HepG2 (cell line): ENCODE data around the gene RAPGEFL1. TPM values are rescaled to one million over a fixed set of nuclear protein-coding genes. Genes with fewer than 3 reads are reported as not detected.
A peak's percentile ranks its signal among the peaks of the same experiment; 100 is the strongest.

Source experiments
- ATAC-seq: fragments of 200-7000 bp; cut with Tn5 transposase; 3 replicates; pipeline ENCODE4 v1.9.1; 2020; ENCODE audit warnings: mild to moderate bottlenecking, moderate library complexity
- BruUV-seq: library from RNA; stranded (reverse); fragments of 400-500 nt; replicated peaks from 2 replicates; lab custom pipeline; 2021; lab: Mats Ljungman, UMichigan
- CTCF ChIA-PET: fragments of 300-600 bp; formaldehyde crosslinking; extraction: SDS; loops from one replicate; lab custom pipeline; 2021; ENCODE audit warnings: low total read pairs, inconsistent platforms, low intra/inter-chr PET ratio; lab: Yijun Ruan, JAX
- POLR2A ChIA-PET: fragments of 350-600 bp; sonication (Branson Sonifier 250); formaldehyde crosslinking; loops from one replicate; lab custom pipeline; 2020; ENCODE audit warnings: antibody characterized with exemption, inconsistent platforms; lab: Yijun Ruan, JAX
- DNase-seq: peaks from one replicate; pipeline ENCODE4 v3.0.0-alpha.2; 2015; ENCODE audit warnings: low spot score
- FAIRE-seq: peaks from 3 replicates; lab custom pipeline; 2011; peaks lifted over from hg19 to GRCh38; lab: Jason Lieb, UNC
- H2AFZ ChIP-seq: one replicate; pipeline ENCODE4 v1.6.1; 2011; ENCODE audit warnings: low read length, inconsistent platforms
- H3K27ac ChIP-seq: fragments of 300-600 bp; 3 replicates; pipeline ENCODE4 v1.8.0; 2011; ENCODE audit warnings: mixed run types, mild to moderate bottlenecking, mixed read lengths, low read length, inconsistent platforms; ENCODE audit not compliant: insufficient read depth; ENCODE audit errors: extremely low read length
- H3K27me3 ChIP-seq, 2 experiments: fragments of 200-600 bp in 1 of 2; 2 replicates in 1 of 2; 3 replicates in 1 of 2; pipeline versions ENCODE4 v1.6.0 to v1.8.0; 2011; ENCODE audit warnings: low read length in 2 of 2, mild to moderate bottlenecking in 2 of 2, moderate library complexity in 2 of 2, inconsistent platforms in 1 of 2; ENCODE audit not compliant: insufficient read depth in 2 of 2, control insufficient read depth in 1 of 2
- H3K36me3 ChIP-seq, 2 experiments: fragments of 200-600 bp in 1 of 2; replicated peaks in 1 of 2; 2 replicates in 1 of 2; 3 replicates in 1 of 2; pipeline versions ENCODE4 v1.5.1 to v1.8.0; 2011; ENCODE audit warnings: low read length in 2 of 2, inconsistent platforms in 1 of 2; ENCODE audit not compliant: insufficient read depth in 2 of 2, control insufficient read depth in 1 of 2
- H3K4me1 ChIP-seq: 2 replicates; pipeline ENCODE4 v1.5.1; 2012; ENCODE audit warnings: low read length, inconsistent platforms; ENCODE audit not compliant: insufficient read depth
- H3K4me2 ChIP-seq: 2 replicates; pipeline ENCODE4 v1.6.0; 2011; ENCODE audit warnings: low read depth, low read length, inconsistent platforms
- H3K4me3 ChIP-seq, 3 experiments: fragments of 200-600 bp in 1 of 3; sonication (generic), shearing (Covaris generic) in 1 of 3; replicated peaks in 1 of 3; 2 replicates each; pipeline ENCODE4 v1.5.1; 2011 to 2016; ENCODE audit warnings: low read length in 3 of 3, inconsistent platforms in 2 of 3, low read depth in 2 of 3, mild to moderate bottlenecking in 2 of 3, control low read depth in 1 of 3, mixed read lengths in 1 of 3; ENCODE audit not compliant: insufficient read depth in 1 of 3
- H3K79me2 ChIP-seq: one replicate; pipeline ENCODE4 v1.6.1; 2011; ENCODE audit warnings: low read length, inconsistent platforms; ENCODE audit not compliant: insufficient read depth
- H3K9ac ChIP-seq: 2 replicates; pipeline ENCODE4 v1.6.0; 2011; ENCODE audit warnings: mild to moderate bottlenecking, low read depth, low read length, inconsistent platforms; ENCODE audit not compliant: insufficient read depth
- H3K9me3 ChIP-seq: 2 replicates; pipeline ENCODE4 v1.5.1; 2012; ENCODE audit warnings: mild to moderate bottlenecking, low read length
- H4K20me1 ChIP-seq: 2 replicates; pipeline ENCODE4 v1.6.0; 2011; ENCODE audit warnings: inconsistent platforms, mild to moderate bottlenecking, low read length, moderate library complexity; ENCODE audit not compliant: insufficient read depth
- ATF7-NPFF ChIP-seq: sonication (generic); formaldehyde crosslinking; IDR thresholded peaks from 2 replicates; pipeline ENCODE4 v1.8.1; 2023; ENCODE audit warnings: mild to moderate bottlenecking, low read depth, missing genetic modification reagents, moderate library complexity
- CEBPG ChIP-seq: IDR thresholded peaks from 2 replicates; pipeline ENCODE4 v1.6.1; 2016
- CREB3 ChIP-seq: sonication (generic); formaldehyde crosslinking; IDR thresholded peaks from 2 replicates; pipeline ENCODE4 v1.5.0; 2020; ENCODE audit warnings: missing genetic modification reagents
- HOMEZ ChIP-seq: IDR thresholded peaks from 2 replicates; pipeline ENCODE4 v1.6.1; 2016; ENCODE audit warnings: low read depth
- HOXA3 ChIP-seq: sonication (generic); formaldehyde crosslinking; IDR thresholded peaks from 2 replicates; pipeline ENCODE4 v1.5.0; 2020; ENCODE audit warnings: missing genetic modification reagents
- KLF12 ChIP-seq: sonication (generic); formaldehyde crosslinking; IDR thresholded peaks from 2 replicates; pipeline ENCODE4 v1.4.0; 2020; ENCODE audit warnings: missing genetic modification reagents, borderline replicate concordance
- LCORL ChIP-seq, 2 experiments: fragments of 450-650 bp in 1 of 2; sonication (generic) in 1 of 2; formaldehyde crosslinking in 1 of 2; IDR thresholded peaks; 2 replicates each; pipeline versions ENCODE4 v1.5.0 to v1.6.1; 2017 to 2020; ENCODE audit warnings: antibody characterized with exemption in 1 of 2, missing genetic modification reagents in 1 of 2
- SIN3A ChIP-seq: IDR thresholded peaks from 2 replicates; pipeline ENCODE4 v1.6.1; 2011; ENCODE audit warnings: low read depth, mild to moderate bottlenecking, control low read depth, low read length, borderline replicate concordance
- SMAD1 ChIP-seq: sonication (generic); formaldehyde crosslinking; IDR thresholded peaks from 2 replicates; pipeline ENCODE4 v1.4.0; 2020; ENCODE audit warnings: missing genetic modification reagents, low read depth, mild to moderate bottlenecking, borderline replicate concordance
- SNAPC4 ChIP-seq: sonication (generic); formaldehyde crosslinking; IDR thresholded peaks from 2 replicates; pipeline ENCODE4 v1.4.0; 2020; ENCODE audit warnings: mild to moderate bottlenecking, missing genetic modification reagents
- ZFP36 ChIP-seq: fragments of 150-350 bp; IDR thresholded peaks from 2 replicates; pipeline ENCODE4 v1.6.1; 2018; ENCODE audit warnings: borderline replicate concordance, low read length, low read depth; ENCODE audit not compliant: partially characterized antibody
- ZNF160 ChIP-seq: sonication (generic); formaldehyde crosslinking; IDR thresholded peaks from 2 replicates; pipeline ENCODE4 v1.8.0; 2022; ENCODE audit warnings: mild to moderate bottlenecking, inconsistent platforms, missing genetic modification reagents
- ZNF264 ChIP-seq: sonication (generic); formaldehyde crosslinking; IDR thresholded peaks from 2 replicates; pipeline ENCODE4 v1.4.0; 2020; ENCODE audit warnings: missing genetic modification reagents
- ZNF567 ChIP-seq: sonication (generic); formaldehyde crosslinking; IDR thresholded peaks from 2 replicates; pipeline ENCODE4 v1.8.1; 2023; ENCODE audit warnings: mild to moderate bottlenecking, missing genetic modification reagents, borderline replicate concordance
- ZNF724P ChIP-seq: sonication (generic); formaldehyde crosslinking; IDR thresholded peaks from 2 replicates; pipeline ENCODE4 v1.8.0; 2022; ENCODE audit warnings: missing genetic modification reagents, borderline replicate concordance
- WGBS: methylation state at CpG from one replicate; pipeline ENCODE4 v1.1.6; 2017; ENCODE audit warnings: low lambda C conversion rate; 5-methylcytosine and 5-hydroxymethylcytosine counted together
- in situ Hi-C: cut with HindIII; loops from 2 replicates; pipeline ENCODE4 v1.10.0; 2017; ENCODE audit warnings: low pct_unique_long_range_greater_than_20kb; ENCODE audit not compliant: extremely low pct_ligation_motif_present
- intact Hi-C: fragments of 100-400 bp; cut with micrococcal nuclease; formaldehyde crosslinking; loops from one replicate; pipeline ENCODE4 v1.10.0; 2022; ENCODE audit not compliant: unreplicated experiment
- polyA plus RNA-seq, 8 experiments: library from polyadenylated mRNA; depleted of rRNA in 3 of 8; stranded (reverse) in 7 of 8; unstranded in 1 of 8; fragments of >200 nt; fragmentation: Illumina TruSeq in 4 of 8; extraction: Trizol in 4 of 8; gene quantifications; 2 replicates each; pipeline versions ENCODE4 v1.2.1 to v1.2.3, GENCODE V29; 2011 to 2016; ENCODE audit warnings: low read depth in 4 of 8, missing spikeins in 1 of 8, mixed read lengths in 1 of 8; ENCODE audit not compliant: insufficient read depth in 1 of 8
- total RNA-seq, 5 experiments: library from RNA; depleted of rRNA; stranded (reverse); fragments of >200 nt; fragmentation: Illumina TruSeq; extraction: Trizol; gene quantifications; 2 replicates each; pipeline ENCODE4 v1.2.3, GENCODE V29; 2016; ENCODE audit warnings: low read depth in 1 of 5

RAPGEFL1 gene
- total and polyA plus RNA-seq, 2 of the 13 experiments (the other 11 are each of a cell fraction or from before 2014, with no cell fraction given): 4.5 to 7.8 TPM

GRCh38 chr17:40219594-40220338 is 42.5 kb downstream of the RAPGEFL1 start:
- TSS peak; percentile 79 for BruUV-seq
- peak; percentile 50 for DNase-seq
- no peaks in the 10 kb centered on the region for H3K9me3 ChIP-seq
- peak; percentile 70 for ATAC-seq
- H2AFZ ChIP-seq: peak overlapping the region; percentile 89
- POLR2A ChIA-PET: interaction anchor here (0.7 to 2.5 kb wide), 20 partner anchors 10 to 1469 kb away, joined by 3 to 19 read pairs (median 5); partner anchors contain the start of genes CDC6, EIF1, MED24 and NR1D1
- H3K4me1 ChIP-seq: peaks cover 19% of the 10 kb centered on the region
- FAIRE-seq: peak; percentile 66
- H3K9ac ChIP-seq: peak overlapping the region; percentile 85
- CTCF ChIA-PET: no interaction called here
- peak overlapping the region; percentile 90 for H3K27ac ChIP-seq
- no peaks in the 10 kb centered on the region; a peak in 3 of 5 replicates for H3K36me3 ChIP-seq
- intact Hi-C loops (no loop called here), in situ Hi-C loops (no loop called here)
- H3K4me2 ChIP-seq: peak overlapping the region; percentile 88
- no peaks in the 10 kb centered on the region; a peak in 1 of 5 replicates for H3K27me3 ChIP-seq
- H4K20me1 ChIP-seq: no peaks in the 10 kb centered on the region
- H3K79me2 ChIP-seq: peaks cover 39% of the 10 kb centered on the region
- peak overlapping the region; percentile 87 to 100 (median 93) for H3K4me3 ChIP-seq
- 4% methylated on average over 24 of the region's 24 CpGs for WGBS
- no peak for TF ChIP-seq CEBPG
- 0 out of 2 replicates have a peak, but pooled peaks have one; percentile 11 for TF ChIP-seq ZNF264
- no peak for TF ChIP-seq HOXA3 (CRISPR knock-in tag)
- no peak for TF ChIP-seq ZFP36
- peak; percentile 62 for TF ChIP-seq SNAPC4 (CRISPR knock-in tag)
- 0 out of 2 replicates have a peak, but pooled peaks have one; percentile 41 for TF ChIP-seq ZNF567
- 0 out of 2 replicates have a peak, but pooled peaks have one; percentile 9 for TF ChIP-seq ZNF160 (CRISPR knock-in tag)
- peak; percentile 74 for TF ChIP-seq ATF7-NPFF (CRISPR knock-in tag)
- TF ChIP-seq SMAD1 (CRISPR knock-in tag): 0 out of 2 replicates have a peak, but pooled peaks have one; percentile 60
- no peak for TF ChIP-seq HOMEZ (CRISPR knock-in tag)
- 0 out of 2 replicates have a peak, but pooled peaks have one; percentile 1 for TF ChIP-seq SIN3A
- peak; percentile 46; the same call in 1 of the 2 replicates for TF ChIP-seq CREB3
- peak; percentile 36; the same call in 1 of the 2 replicates for TF ChIP-seq LCORL (IDR thresholded peaks at IDR 0.05)
- TF ChIP-seq LCORL (CRISPR knock-in tag; IDR thresholded peaks at IDR 0.05): no peak
- TF ChIP-seq KLF12 (CRISPR knock-in tag): 0 out of 2 replicates have a peak, but pooled peaks have one; percentile 32
- 0 out of 2 replicates have a peak, but pooled peaks have one; percentile 28 for TF ChIP-seq ZNF724P (CRISPR knock-in tag)
